GM10266 (cell line): ENCODE measurements around the gene GRHL3.

ENCODE experiments used
- DNase-seq: peaks from one replicate; pipeline ENCODE4 v3.0.0; 2012; ENCODE audit errors: extremely low spot score
- CTCF ChIP-seq: IDR thresholded peaks from 2 replicates; pipeline ENCODE4 v1.5.1; 2012; ENCODE audit warnings: mild to moderate bottlenecking, low read depth; ENCODE audit not compliant: control insufficient read depth, insufficient read depth; ENCODE audit errors: missing control alignments

The GRHL3 gene

DNA sequence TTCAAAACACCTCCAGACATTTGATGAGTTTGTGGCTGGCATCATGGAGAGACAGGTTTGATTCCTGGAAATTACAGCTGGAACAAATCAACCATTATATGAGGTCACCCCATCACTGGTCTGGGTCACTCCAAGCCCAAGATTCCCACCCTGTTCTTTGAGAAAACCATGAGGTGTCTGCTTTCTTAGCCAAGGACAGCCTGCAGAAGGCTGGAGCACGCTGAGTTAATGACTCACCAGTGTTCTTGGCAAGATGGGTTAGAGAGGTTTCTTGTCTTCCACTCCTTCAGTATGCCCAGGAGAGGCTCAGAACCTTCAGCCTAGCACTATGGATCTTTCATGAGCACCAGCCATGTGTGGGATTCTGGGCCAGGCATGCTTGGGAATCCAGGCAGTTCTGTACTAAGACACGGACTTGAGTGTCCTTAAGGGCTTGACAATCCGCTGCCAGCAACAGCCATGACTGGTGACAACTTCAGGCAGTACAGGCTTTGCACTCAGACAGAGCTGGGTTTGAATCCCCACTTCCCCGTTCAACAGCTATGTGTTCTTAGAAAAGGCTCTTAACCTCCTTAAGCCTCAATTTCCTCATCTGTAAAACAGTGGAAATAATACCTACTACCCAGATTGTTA lies 43.9 kb downstream of the GRHL3 start:
- DNase-seq: no peak
- no peak for TF ChIP-seq CTCF

DNA sequence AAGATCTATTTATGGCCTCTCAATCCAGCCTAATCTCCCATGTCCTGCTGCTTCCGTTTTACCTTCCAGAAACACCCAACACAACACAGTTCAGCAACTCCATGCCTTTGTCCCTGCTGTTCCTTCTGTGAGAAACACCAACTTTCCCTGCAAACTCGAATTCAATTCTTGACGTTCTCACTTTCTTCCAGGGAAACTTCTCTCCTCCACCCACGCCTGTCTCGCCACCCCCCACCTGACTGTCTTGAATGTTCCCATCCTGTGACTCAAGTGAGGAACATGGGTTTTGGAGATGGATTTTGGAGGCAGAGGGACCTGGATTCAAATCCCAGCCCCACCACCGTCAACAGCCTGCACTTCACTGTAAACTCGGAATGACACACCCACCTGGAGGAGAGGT lies 44.8 kb downstream of the GRHL3 start:
- DNase-seq: no peak
- no peak for TF ChIP-seq CTCF

- TF ChIP-seq CTCF: no peak
- no peak for DNase-seq
Observed at GRCh38 chr1:24364605-24364974, 45.4 kb downstream of the GRHL3 start.

GRCh38 chr1:24364975-24365678 lies 46.0 kb downstream of the GRHL3 start:
- no peak for TF ChIP-seq CTCF
- peak; percentile 75 for DNase-seq

DNA sequence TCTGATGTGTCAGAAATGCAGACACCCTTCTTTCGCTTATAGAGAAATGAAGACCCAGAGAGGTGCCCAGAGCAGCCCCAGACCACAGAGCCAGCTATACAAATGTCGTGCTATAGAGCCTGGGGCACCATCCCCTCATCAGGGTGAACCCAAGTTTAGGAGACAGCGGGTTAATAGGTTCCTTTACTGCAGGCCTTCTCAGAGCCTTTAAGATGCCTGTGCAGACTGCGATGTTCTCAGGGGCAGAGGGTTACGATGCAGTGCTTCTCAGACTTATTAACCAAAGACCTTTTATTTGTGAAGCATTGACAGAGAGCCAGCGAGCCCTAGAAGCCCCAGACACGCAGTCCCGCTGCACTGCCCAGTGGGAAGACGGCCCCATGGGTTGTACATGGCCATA lies 47.5 kb downstream of the GRHL3 start:
- DNase-seq: no peak

DNA sequence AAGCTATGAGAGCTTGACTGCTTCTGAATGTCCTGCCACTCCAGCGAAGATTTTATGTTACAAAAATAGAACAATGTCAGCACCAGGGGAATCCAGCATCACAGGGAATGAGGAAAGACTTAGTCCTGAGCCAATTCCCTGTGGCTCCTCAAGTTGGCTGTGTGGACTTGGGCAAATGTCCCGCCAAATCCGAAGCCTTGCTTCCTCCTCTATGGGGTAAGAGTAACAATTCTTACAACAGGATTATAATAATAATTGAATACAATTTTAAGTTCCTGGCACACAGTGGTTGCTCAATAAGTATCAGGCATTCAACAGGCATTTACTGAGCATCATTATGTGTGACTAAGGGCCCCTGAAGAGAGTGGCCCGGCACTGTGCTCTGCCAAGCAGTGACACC lies 50.0 kb downstream of the GRHL3 start:
- no peak for TF ChIP-seq CTCF
- DNase-seq: no peak

More for the DNA sequence above, 47.5 kb downstream of the GRHL3 start:
- TF ChIP-seq CTCF: no peak

DNA sequence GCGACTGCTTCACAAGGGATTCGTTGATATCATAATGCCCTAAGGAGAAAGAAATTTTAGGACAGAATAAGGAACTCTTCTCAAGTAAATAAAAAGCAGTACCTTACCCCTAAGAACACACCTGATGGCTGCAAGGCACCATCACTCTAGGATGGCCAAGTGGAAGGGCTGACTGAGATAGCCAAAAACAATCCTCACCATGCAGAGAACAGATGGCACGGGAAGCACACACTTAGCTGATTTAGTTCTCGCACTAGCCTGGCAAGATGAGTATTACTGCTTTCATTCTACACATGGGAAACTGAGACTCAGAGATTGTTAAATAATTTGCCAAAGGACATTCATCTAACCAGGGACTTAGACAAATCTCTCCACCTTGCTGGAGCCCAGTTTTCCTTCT lies 50.6 kb downstream of the GRHL3 start:
- no peak for DNase-seq
- no peak for TF ChIP-seq CTCF
